Neural cell (in vitro differentiated cells): ENCODE data around the gene ZNF784. TPM values are rescaled to one million over a fixed set of nuclear protein-coding genes. Genes with fewer than 3 reads are reported as not detected.

Experiments
- H2AFZ ChIP-seq: fragments of 200-600, 300-800 bp; sonication (generic), shearing (Covaris generic); 2 replicates; pipeline ENCODE4 v1.6.0; 2014; ENCODE audit warnings: low read depth, mild to moderate bottlenecking, antibody characterized with exemption, low read length, moderate library complexity
- H3F3A ChIP-seq: fragments of 200-600 bp; shearing (Covaris generic); 2 replicates; pipeline ENCODE4 v1.6.1; 2016; ENCODE audit warnings: mild to moderate bottlenecking, moderate library complexity, mixed read lengths, antibody characterized with exemption, low read length; ENCODE audit not compliant: insufficient read depth, poor library complexity, severe bottlenecking
- H3K27ac ChIP-seq: fragments of 200-600, 300-800 bp; sonication (generic), shearing (Covaris generic); 2 replicates; pipeline ENCODE4 v1.5.1; 2014; ENCODE audit warnings: mild to moderate bottlenecking, low read length, moderate library complexity
- H3K27me3 ChIP-seq: fragments of 300-800, 200-600 bp; sonication (generic), shearing (Covaris generic); 2 replicates; pipeline ENCODE4 v1.6.0; 2014; ENCODE audit warnings: mild to moderate bottlenecking, low read depth, low read length, moderate library complexity; ENCODE audit not compliant: insufficient read depth
- H3K36me3 ChIP-seq: fragments of 300-800, 200-600 bp; sonication (generic), shearing (Covaris generic); 2 replicates; pipeline ENCODE4 v1.5.1; 2014; ENCODE audit warnings: mild to moderate bottlenecking, antibody characterized with exemption, low read length, moderate library complexity; ENCODE audit not compliant: insufficient read depth
- H3K4me2 ChIP-seq: fragments of 300-800, 200-600 bp; sonication (generic), shearing (Covaris generic); 2 replicates; pipeline ENCODE4 v1.6.0; 2014; ENCODE audit warnings: mild to moderate bottlenecking, low read length
- H3K4me3 ChIP-seq: fragments of 300-800, 200-600 bp; sonication (generic), shearing (Covaris generic); 2 replicates; pipeline ENCODE4 v1.5.1; 2014; ENCODE audit warnings: mild to moderate bottlenecking, low read length, moderate library complexity
- H3K79me2 ChIP-seq: fragments of 200-600 bp; shearing (Covaris generic); replicated peaks from 2 replicates; pipeline ENCODE4 v1.6.0; 2014; ENCODE audit warnings: mild to moderate bottlenecking, low read length, moderate library complexity; ENCODE audit not compliant: insufficient read depth
- H3K9ac ChIP-seq: fragments of 300-800, 200-600 bp; sonication (generic), shearing (Covaris generic); 2 replicates; pipeline ENCODE4 v1.6.1; 2016; ENCODE audit warnings: mild to moderate bottlenecking, low read length, mixed read lengths
- H3K9me2 ChIP-seq: fragments of 200-600 bp; shearing (Covaris generic); 2 replicates; pipeline ENCODE4 v1.6.1; 2016; ENCODE audit warnings: mild to moderate bottlenecking, low read length, mixed read lengths; ENCODE audit not compliant: insufficient read depth
- H3K9me3 ChIP-seq: fragments of 200-600, 300-800 bp; sonication (generic), shearing (Covaris generic); 2 replicates; pipeline ENCODE4 v1.6.1; 2016; ENCODE audit warnings: mild to moderate bottlenecking, mixed run types, low read length, moderate library complexity, mixed read lengths
- H4K20me1 ChIP-seq: fragments of 200-600 bp; shearing (Covaris generic); 2 replicates; pipeline ENCODE4 v1.6.1; 2016; ENCODE audit warnings: mild to moderate bottlenecking, mixed run types; ENCODE audit not compliant: insufficient read depth
- EP300 ChIP-seq: fragments of 450-650 bp; conservative IDR thresholded peaks from 2 replicates; pipeline ENCODE4 v1.6.1; 2014; ENCODE audit warnings: antibody characterized with exemption, mild to moderate bottlenecking, moderate library complexity; ENCODE audit not compliant: poor library complexity, severe bottlenecking
- EZH2 ChIP-seq: fragments of 200-600, 300-800 bp; shearing (Covaris generic), sonication (generic); IDR thresholded peaks from 2 replicates; pipeline ENCODE4 v1.6.1; 2014; ENCODE audit warnings: antibody characterized with exemption, low read length, borderline replicate concordance, mild to moderate bottlenecking; ENCODE audit not compliant: insufficient read depth, poor library complexity, severe bottlenecking
- MXI1 ChIP-seq: fragments of 450-650 bp; conservative IDR thresholded peaks from 2 replicates; pipeline ENCODE4 v1.6.1; 2014; ENCODE audit warnings: antibody characterized with exemption, mild to moderate bottlenecking; ENCODE audit not compliant: poor library complexity, severe bottlenecking
- POLR2AphosphoS5 ChIP-seq: IDR thresholded peaks from 2 replicates; pipeline ENCODE4 v1.6.1; 2012
- RAD21 ChIP-seq: fragments of 450-650 bp; conservative IDR thresholded peaks from 2 replicates; pipeline ENCODE4 v1.6.1; 2014; ENCODE audit warnings: antibody characterized with exemption, mild to moderate bottlenecking, moderate library complexity
- SMC3 ChIP-seq: fragments of 450-650 bp; conservative IDR thresholded peaks from 2 replicates; pipeline ENCODE4 v1.6.1; 2014; ENCODE audit warnings: antibody characterized with exemption, mild to moderate bottlenecking, moderate library complexity; ENCODE audit not compliant: poor library complexity
- TAF1 ChIP-seq: IDR thresholded peaks from 2 replicates; pipeline ENCODE4 v1.6.1; 2012; ENCODE audit warnings: low read depth
- polyA plus RNA-seq: library from polyadenylated mRNA; depleted of rRNA; stranded (reverse); fragments of >200 nt; gene quantifications from 2 replicates; pipeline ENCODE4 v1.2.3, GENCODE V29; 2014
- TF ChIP-seq, protein P1 (sequence below): IDR thresholded peaks from 2 replicates; pipeline ENCODE4 v1.6.1; 2012; ENCODE audit warnings: borderline replicate concordance
- TF ChIP-seq, protein P2 (sequence below): fragments of 450-650 bp; IDR thresholded peaks from 2 replicates; pipeline ENCODE4 v1.5.1; 2014; ENCODE audit warnings: antibody characterized with exemption, mild to moderate bottlenecking, moderate library complexity; ENCODE audit not compliant: poor library complexity, severe bottlenecking

The ZNF784 gene
- polyA plus RNA-seq, 1 donor from 2014 or later = 10.3 TPM

DNA sequence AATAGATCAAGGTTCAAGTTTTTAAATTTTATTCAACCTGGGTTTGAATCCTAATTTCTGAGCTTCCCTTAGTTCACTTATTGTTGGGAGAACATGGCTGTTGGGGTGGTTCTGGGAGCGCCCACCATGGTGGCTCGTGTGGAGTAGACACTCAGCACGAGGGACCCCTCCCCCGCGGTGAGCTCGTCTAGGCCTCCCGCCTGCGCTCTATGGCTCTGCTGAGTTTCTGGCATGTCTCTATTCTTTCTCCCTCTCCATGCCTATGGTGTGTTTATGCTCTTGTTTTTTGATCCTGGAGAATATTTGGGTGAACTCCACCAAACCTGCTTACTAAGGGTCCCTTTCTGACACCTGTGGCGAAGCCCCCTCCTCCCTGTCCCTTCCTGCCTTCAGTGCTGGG is 49.1 kb upstream of the ZNF784 start:
- H3K27ac ChIP-seq = no peak overlapping the region
- no peaks in the 10 kb centered on the region for H3K9me2 ChIP-seq
- H3K79me2 ChIP-seq = peaks cover 48% of the 10 kb centered on the region
- no peak overlapping the region for H3K4me2 ChIP-seq
- peaks cover 4% of the 10 kb centered on the region for H4K20me1 ChIP-seq
- no peaks in the 10 kb centered on the region for H3F3A ChIP-seq
- no peaks in the 10 kb centered on the region for H3K27me3 ChIP-seq
- H3K36me3 ChIP-seq = no peaks in the 10 kb centered on the region
- no peaks in the 10 kb centered on the region for H3K9me3 ChIP-seq
- TF ChIP-seq POLR2AphosphoS5 (no peak), SMC3 (no peak), EP300 (no peak), RAD21 (no peak), MXI1 (no peak), TAF1 (no peak), EZH2 (no peak)
- TF ChIP-seq, protein P1, sequence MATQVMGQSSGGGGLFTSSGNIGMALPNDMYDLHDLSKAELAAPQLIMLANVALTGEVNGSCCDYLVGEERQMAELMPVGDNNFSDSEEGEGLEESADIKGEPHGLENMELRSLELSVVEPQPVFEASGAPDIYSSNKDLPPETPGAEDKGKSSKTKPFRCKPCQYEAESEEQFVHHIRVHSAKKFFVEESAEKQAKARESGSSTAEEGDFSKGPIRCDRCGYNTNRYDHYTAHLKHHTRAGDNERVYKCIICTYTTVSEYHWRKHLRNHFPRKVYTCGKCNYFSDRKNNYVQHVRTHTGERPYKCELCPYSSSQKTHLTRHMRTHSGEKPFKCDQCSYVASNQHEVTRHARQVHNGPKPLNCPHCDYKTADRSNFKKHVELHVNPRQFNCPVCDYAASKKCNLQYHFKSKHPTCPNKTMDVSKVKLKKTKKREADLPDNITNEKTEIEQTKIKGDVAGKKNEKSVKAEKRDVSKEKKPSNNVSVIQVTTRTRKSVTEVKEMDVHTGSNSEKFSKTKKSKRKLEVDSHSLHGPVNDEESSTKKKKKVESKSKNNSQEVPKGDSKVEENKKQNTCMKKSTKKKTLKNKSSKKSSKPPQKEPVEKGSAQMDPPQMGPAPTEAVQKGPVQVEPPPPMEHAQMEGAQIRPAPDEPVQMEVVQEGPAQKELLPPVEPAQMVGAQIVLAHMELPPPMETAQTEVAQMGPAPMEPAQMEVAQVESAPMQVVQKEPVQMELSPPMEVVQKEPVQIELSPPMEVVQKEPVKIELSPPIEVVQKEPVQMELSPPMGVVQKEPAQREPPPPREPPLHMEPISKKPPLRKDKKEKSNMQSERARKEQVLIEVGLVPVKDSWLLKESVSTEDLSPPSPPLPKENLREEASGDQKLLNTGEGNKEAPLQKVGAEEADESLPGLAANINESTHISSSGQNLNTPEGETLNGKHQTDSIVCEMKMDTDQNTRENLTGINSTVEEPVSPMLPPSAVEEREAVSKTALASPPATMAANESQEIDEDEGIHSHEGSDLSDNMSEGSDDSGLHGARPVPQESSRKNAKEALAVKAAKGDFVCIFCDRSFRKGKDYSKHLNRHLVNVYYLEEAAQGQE = no peak
- TF ChIP-seq, protein P2, sequence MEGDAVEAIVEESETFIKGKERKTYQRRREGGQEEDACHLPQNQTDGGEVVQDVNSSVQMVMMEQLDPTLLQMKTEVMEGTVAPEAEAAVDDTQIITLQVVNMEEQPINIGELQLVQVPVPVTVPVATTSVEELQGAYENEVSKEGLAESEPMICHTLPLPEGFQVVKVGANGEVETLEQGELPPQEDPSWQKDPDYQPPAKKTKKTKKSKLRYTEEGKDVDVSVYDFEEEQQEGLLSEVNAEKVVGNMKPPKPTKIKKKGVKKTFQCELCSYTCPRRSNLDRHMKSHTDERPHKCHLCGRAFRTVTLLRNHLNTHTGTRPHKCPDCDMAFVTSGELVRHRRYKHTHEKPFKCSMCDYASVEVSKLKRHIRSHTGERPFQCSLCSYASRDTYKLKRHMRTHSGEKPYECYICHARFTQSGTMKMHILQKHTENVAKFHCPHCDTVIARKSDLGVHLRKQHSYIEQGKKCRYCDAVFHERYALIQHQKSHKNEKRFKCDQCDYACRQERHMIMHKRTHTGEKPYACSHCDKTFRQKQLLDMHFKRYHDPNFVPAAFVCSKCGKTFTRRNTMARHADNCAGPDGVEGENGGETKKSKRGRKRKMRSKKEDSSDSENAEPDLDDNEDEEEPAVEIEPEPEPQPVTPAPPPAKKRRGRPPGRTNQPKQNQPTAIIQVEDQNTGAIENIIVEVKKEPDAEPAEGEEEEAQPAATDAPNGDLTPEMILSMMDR = no peak
- H3K9ac ChIP-seq = no peak overlapping the region
- H3K4me3 ChIP-seq = no peak overlapping the region
- no peak overlapping the region for H2AFZ ChIP-seq

DNA sequence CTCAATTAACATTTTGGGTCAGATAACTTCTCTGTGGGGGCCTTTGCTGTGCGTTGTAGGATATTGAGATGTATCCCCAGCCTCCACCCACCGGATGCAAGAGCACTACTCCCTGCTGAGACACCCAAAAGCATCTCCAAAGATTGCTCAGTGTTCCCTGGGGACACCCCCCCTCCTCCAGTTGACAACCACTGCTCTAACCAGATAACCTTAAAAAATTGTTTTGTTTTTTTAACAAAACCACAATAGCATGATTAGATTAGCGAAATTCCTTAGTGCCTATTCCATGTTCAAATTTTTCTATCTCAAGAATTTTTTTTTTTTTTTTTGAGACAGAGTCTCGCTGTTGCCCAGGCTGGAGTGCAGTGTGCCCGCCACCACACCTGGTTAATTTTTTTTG is 48.1 kb upstream of the ZNF784 start:
- H3K4me3 ChIP-seq = no peak overlapping the region
- no peak overlapping the region for H3K9ac ChIP-seq
- peaks cover 38% of the 10 kb centered on the region for H3K79me2 ChIP-seq
- no peaks in the 10 kb centered on the region for H3K36me3 ChIP-seq
- TF ChIP-seq, protein P2 = no peak
- TF ChIP-seq TAF1 = no peak
- no peak for TF ChIP-seq MXI1
- TF ChIP-seq RAD21 = no peak
- TF ChIP-seq, protein P1 = no peak
- no peak for TF ChIP-seq EP300
- no peak for TF ChIP-seq POLR2AphosphoS5
- TF ChIP-seq EZH2 = no peak
- TF ChIP-seq SMC3 = no peak
- H3K9me2 ChIP-seq = no peaks in the 10 kb centered on the region
- H3K27me3 ChIP-seq = no peaks in the 10 kb centered on the region
- no peaks in the 10 kb centered on the region for H3K9me3 ChIP-seq
- H3F3A ChIP-seq = no peaks in the 10 kb centered on the region
- no peak overlapping the region for H2AFZ ChIP-seq
- no peak overlapping the region for H3K4me2 ChIP-seq
- peaks cover 6% of the 10 kb centered on the region for H4K20me1 ChIP-seq
- H3K27ac ChIP-seq = no peak overlapping the region
